ENCODE results near the gene ITPR2.

ITPR2 gene

DNA sequence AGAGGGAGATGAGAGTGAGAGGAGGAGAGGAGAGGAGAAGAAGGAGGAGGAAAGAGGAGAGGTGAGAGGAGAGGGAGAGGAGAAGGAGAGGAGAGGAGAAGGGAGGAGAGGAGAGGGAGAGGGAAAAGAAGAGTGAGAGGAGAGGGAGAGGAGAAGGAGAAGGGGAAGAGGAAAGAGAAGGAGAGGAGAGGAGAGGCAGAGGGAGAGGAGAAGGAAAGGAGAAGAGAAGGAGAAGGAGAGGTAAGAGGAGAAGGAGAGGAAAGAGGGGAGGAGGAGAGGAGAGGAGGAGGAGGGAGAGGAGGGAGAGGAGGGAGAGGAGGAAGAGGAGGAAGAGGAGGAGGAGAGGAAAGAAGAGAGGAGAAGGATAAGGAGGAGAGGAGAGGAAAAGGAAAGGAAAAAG lies 266.8 kb downstream of the ITPR2 start:
- ChIA-PET CTCF (no interaction called here), POLR2A (ENCODE audit: low non-redundant PET) (no interaction called here)
- TF ChIP-seq, protein P1, sequence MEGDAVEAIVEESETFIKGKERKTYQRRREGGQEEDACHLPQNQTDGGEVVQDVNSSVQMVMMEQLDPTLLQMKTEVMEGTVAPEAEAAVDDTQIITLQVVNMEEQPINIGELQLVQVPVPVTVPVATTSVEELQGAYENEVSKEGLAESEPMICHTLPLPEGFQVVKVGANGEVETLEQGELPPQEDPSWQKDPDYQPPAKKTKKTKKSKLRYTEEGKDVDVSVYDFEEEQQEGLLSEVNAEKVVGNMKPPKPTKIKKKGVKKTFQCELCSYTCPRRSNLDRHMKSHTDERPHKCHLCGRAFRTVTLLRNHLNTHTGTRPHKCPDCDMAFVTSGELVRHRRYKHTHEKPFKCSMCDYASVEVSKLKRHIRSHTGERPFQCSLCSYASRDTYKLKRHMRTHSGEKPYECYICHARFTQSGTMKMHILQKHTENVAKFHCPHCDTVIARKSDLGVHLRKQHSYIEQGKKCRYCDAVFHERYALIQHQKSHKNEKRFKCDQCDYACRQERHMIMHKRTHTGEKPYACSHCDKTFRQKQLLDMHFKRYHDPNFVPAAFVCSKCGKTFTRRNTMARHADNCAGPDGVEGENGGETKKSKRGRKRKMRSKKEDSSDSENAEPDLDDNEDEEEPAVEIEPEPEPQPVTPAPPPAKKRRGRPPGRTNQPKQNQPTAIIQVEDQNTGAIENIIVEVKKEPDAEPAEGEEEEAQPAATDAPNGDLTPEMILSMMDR (conservative IDR thresholded peaks at IDR 0.05; ENCODE audit: low read depth) = no peak
- DNase-seq (ENCODE audit: low spot score) = no peak
- no peak overlapping the region for H3K27ac ChIP-seq

DNA sequence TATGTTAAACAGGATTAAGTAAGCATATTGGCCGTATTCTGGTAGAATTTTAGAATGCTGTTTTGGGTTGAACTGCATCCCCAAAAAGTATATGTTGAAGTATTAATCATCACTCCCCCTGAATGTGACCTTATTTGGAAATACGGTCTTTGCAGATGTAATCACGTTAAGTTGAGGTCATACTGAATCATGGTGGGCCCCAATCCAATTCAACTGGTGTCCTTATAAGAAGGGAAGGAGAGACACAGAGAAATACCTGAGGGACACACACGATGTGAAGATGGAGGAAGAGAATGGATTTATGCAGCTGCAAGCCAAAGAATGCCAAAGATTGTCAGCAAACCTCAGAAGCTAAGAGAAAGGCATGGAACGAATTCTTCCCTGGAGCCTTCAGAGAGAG lies 268.6 kb downstream of the ITPR2 start:
- TF ChIP-seq, protein P1 (conservative IDR thresholded peaks at IDR 0.05; ENCODE audit: low read depth) = no peak
- POLR2A ChIA-PET (ENCODE audit: low non-redundant PET) = no interaction called here
- no peak for DNase-seq (ENCODE audit: low spot score)
- CTCF ChIA-PET = no interaction called here
- H3K27ac ChIP-seq = no peak overlapping the region

DNA sequence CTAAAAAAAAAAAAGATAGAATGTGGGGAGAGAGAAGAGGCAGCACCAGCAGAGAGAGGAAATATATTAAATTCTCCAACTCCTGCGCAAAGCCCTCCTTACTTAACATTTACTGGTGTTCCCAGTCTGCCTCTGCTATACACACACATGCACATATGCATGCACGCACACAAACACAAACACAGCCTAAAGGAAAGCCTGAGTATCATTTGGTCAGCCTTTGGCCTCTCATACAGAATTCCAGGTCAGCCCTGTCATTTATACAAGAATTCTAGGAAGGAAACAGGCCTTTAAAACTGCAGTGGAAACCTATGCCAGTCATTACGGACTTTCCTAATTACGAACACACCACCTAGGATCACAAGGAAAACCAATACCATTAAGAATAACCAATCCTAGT lies 269.4 kb downstream of the ITPR2 start:
- ChIA-PET CTCF (no interaction called here), POLR2A (ENCODE audit: low non-redundant PET) (no interaction called here)
- no peak for DNase-seq (ENCODE audit: low spot score)
- H3K27ac ChIP-seq = no peak overlapping the region
- TF ChIP-seq, protein P1 (conservative IDR thresholded peaks at IDR 0.05; ENCODE audit: low read depth) = no peak

DNA sequence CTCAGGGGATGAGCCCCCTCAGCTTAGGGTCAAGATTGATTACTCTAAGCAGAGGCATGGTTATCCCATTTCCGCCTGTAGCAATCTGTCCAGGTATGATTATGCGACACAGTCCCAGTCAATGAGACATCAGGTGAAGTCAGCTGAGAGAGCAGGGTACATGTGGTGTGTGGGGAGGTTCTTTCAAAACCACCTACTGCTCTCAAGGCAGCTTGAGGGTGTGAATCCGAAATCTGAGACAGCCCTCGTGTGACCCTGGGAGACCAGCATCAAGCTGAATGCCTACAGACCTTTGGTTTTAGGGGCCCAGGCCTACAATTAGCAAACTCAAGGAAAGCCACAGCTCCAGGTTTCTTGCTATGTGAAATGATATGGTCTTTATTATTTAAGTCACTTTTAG lies 275.7 kb downstream of the ITPR2 start:
- no peak overlapping the region for H3K27ac ChIP-seq
- no peak for DNase-seq (ENCODE audit: low spot score)
- TF ChIP-seq, protein P1 (conservative IDR thresholded peaks at IDR 0.05; ENCODE audit: low read depth) = no peak
- ChIA-PET POLR2A (ENCODE audit: low non-redundant PET) (no interaction called here), CTCF (no interaction called here)

DNA sequence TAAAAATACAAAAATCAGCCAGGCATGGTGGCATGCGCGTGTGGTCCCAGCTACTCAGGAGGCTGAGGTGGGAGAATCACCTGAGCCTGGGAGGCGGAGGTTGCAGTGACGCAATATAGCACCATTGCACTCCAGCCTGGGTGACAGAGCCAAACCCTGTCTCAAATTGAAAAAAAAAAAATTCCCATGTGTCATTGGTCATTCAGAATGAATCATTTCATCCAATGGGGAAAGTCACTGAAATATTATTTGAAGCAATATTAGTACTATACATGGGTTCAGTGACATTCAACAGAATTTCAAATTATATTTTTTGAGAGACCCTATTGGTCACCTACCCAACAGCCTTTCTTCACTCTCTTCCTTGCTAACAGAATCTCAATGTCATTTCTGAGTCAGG lies 276.1 kb downstream of the ITPR2 start:
- TF ChIP-seq, protein P1 (conservative IDR thresholded peaks at IDR 0.05; ENCODE audit: low read depth) = no peak
- no peak for DNase-seq (ENCODE audit: low spot score)
- POLR2A ChIA-PET (ENCODE audit: low non-redundant PET) = no interaction called here
- CTCF ChIA-PET = no interaction called here
- no peak overlapping the region for H3K27ac ChIP-seq

DNA sequence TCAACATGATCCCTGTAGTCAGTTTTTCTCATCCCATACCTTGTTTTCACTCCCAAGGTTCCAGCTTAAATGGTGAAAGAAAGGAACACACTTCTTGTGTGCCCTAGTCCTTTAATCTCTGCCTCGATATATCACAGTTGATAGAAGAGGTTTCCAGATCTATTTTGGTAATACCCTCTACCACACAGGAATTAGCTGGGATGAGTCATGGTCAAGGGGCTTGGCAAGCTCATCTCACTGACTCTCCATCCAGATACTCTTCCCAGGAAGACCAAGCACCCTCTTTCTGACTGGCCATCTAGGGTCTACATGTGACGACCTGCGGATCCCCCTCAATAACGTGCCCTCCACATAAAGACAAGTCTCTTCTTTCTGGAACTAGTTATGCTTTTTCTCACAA lies 277.9 kb downstream of the ITPR2 start:
- ChIA-PET CTCF (no interaction called here), POLR2A (ENCODE audit: low non-redundant PET) (no interaction called here)
- TF ChIP-seq, protein P1 (conservative IDR thresholded peaks at IDR 0.05; ENCODE audit: low read depth) = no peak
- DNase-seq (ENCODE audit: low spot score) = no peak
- no peak overlapping the region for H3K27ac ChIP-seq

DNA sequence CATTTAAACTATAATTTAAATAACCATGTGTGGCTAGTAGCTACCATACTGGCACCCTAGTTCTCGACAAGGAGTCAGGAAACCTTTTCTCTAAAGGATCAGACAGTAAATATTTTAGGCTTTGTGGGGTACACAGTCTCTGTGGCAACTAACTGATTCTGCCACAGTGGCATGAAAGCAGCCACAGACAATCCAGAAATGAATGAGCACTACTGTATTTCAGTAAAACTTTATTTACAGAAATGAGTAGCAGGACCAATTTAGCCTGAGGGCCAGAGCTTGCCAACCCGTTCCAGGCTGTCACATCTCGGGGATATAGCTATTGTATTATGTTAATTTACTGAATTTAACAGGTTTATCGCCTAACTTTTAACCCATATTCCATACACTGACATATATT lies 278.7 kb downstream of the ITPR2 start:
- no peak for DNase-seq (ENCODE audit: low spot score)
- TF ChIP-seq, protein P1 (conservative IDR thresholded peaks at IDR 0.05; ENCODE audit: low read depth) = no peak
- no peak overlapping the region for H3K27ac ChIP-seq
- ChIA-PET POLR2A (ENCODE audit: low non-redundant PET) (no interaction called here), CTCF (no interaction called here)

Measured in RWPE1 (cell line).